Occipital lobe (tissue), 2 donors: ENCODE results near the gene TLE4. TPM values are rescaled to one million over a fixed set of nuclear protein-coding genes. Genes with fewer than 3 reads are reported as not detected.

ENCODE experiments used
- DNase-seq: peaks from one replicate; lab custom pipeline; 2025; lab: John Stamatoyannopoulos, UW
- total RNA-seq: library from RNA; depleted of rRNA; stranded (reverse); fragments of >200 nt; gene quantifications from one replicate; pipeline ENCODE4 v1.2.3, GENCODE V29; 2014

Gene TLE4
- total RNA-seq, 1 donor from 2014 or later = 70.5 TPM

DNA sequence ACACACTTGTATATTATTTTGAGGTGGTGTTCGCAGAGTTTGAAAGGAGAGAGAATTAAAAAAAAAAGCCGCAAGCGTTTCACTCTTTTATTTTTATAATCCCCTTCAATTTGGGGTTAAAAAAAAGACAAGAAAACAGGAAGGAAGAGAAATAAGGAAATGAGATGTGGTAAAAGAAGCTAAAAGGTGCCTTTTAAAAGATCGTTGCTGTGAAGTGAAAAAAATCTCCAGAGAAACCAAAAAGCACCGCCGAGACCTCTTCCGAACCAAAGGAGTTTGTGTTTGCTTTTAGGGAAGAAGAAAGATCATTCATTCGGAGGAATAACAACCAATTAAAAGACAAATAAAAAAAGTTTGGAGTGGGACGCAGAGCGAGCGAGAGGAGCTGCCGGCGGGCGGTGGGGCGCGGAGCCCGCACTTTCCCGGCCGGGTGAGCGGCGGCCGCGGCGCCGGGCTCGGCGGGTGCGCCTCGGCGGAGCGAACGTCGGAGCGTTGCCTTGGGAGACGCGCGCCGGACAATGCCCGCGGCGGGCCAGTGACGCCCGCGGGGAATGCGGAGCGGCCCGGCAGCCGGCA lies 355 bp downstream of the TLE4 start:
- no peak for DNase-seq

GRCh38 chr9:79572608-79573411 lies 1.0 kb downstream of the TLE4 start:
- DNase-seq = peak; percentile 37

- DNase-seq = no peak
These were observed 1.7 kb downstream of the TLE4 start for GRCh38 chr9:79573412-79573923.

DNA sequence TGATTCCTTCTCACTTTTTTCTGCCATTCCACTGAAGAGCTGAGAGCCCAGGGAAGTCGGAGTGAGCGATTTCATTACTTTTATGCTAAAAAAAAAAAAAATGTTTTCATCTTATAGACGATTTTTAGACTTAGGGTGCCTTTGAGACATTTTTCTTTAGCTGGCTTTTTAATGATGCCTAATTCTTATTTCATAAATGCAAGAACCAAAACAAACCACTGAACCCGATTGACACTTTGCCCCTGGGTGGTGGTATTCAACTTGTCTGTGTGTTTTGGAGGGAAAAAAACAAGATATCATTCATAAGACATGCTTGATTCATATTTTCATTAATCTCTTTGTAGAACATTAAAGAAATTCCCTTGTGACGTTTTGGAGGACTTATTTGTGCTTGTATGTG lies 2.4 kb downstream of the TLE4 start:
- no peak for DNase-seq

- DNase-seq = no peak
These were observed 3.0 kb downstream of the TLE4 start for GRCh38 chr9:79574781-79575180.

DNA sequence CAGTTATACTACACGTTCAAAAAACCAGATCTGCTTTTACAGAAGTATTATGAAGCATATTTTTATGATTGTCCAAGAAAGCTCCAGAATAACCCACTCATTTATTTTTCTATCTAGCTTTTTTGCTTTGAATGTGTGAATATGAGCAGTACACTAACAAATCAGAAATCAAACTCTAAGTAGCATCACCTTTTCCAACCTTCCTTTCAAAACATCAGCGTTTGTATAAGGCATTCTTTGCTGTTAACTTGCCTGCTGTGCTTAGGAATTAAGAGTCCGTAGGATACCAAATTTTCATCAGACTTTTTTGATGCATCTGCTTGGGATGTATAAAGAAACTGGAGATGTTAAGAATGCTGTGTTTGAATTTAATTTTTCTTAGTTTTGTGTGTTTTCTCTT lies 3.8 kb downstream of the TLE4 start:
- DNase-seq = no peak

DNA sequence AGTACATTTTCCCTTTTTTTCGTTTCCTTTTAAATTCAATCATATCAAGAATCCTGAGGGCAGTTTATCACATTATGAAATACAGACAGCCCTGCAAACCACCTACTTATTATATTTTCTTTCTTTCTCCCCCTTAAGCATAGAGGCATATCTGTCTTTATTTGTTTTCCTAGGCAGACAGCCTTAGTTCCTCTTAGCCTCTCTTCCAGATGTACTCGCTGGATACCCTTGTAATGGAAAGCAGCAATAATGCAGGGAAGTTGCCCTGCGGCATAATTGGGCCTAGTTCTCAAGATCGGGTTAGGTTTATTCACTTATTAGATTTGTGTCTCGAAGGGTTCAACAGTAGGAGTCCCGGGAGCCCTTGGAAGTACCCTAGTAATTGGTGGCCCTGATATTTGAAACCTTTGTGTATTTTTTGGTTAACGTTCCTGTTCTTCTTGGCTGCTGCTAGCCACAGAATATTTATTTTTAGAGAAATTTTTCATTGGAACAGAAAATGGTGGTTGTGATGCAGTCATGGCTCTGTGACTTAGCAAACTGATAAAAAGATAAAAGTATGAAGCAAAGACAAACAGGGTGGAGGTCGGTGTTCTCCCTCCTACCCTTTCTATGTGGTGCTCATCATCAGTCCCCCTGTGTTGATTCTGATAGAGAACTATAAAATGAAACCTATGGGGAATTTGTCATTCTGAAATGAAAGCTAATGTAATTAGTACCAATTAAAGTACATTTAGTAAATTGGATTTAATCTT lies 6.4 kb downstream of the TLE4 start:
- DNase-seq = no peak

DNA sequence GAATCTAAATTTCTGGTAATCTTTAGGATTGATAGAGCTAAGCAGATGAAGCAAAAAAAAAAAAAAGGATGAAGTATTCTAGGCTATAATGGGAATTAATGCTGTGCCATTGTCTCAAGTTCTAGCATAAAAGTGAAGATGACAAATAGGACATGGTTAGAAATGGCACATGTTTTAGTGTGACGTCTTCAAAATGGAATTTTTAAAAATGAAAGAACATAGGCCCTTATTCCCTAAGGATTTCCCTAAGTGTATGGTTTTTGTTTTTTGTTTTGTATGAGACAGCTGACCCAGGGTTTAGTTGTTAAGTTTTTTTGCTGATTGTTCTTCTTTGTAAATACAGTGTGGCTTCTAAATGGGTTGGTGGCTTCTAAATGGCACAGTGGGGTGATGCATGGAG lies 7.1 kb downstream of the TLE4 start:
- no peak for DNase-seq

DNA sequence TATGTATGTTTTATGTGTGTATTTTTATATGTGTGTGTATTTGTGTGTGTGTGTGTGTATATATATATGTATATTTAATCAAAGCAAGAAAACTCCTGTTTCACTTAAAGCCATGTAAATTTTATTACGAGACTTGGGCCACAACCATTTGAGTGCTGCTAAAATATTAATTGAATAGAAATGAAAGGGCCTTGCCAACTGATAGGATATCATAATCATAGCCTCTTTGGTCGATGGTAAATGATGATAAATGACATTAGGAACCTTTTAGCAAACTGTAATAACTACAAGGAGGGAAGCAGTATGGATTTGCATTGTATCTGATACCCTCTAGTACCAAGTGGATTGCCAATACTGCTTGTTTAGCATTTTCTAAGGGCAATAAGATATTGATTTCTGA lies 7.9 kb downstream of the TLE4 start:
- no peak for DNase-seq

DNA sequence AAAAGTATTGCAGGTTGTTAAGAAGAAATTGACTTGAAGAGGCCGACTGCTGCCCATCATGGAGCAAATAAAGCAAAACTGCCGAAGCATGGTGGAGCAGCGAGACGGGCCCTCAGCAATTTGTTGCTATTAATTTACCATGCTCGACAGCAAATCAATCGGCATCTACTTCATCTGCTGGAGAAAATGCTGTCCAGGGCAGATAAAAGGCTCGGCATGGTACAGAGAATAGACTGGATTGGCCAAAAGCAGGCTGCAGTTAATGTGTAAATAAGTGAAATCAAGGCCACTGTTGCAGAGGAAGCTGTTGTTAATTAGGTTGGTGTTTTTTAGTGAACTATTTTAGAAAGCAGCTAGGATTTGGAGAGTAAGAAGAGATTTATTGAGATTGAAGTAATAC lies 8.3 kb downstream of the TLE4 start:
- no peak for DNase-seq

DNA sequence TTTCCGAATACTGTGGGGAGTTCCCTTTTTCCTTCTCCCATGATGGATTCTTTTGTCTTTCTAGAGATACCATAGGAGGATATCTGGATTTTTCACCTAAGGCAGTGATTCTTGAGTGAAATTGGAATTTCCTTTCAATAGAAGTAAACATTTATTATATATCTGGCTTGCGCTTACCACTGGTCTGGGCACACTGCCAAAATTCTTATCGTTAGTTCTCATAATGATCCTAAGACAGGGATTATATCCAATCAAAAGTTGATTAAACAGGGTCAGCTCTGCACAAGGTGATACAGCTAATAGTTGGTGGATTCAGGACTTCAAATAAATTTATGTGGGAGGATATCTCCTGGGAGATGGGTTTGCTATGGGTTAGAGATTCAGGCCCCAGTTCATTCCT lies 9.6 kb downstream of the TLE4 start:
- no peak for DNase-seq

- no peak for DNase-seq
These were observed 10.0 kb downstream of the TLE4 start for GRCh38 chr9:79581794-79582193.

- no peak for DNase-seq
These were observed 12.3 kb downstream of the TLE4 start for GRCh38 chr9:79583952-79584654.

GRCh38 chr9:79584655-79584982 lies 12.9 kb downstream of the TLE4 start:
- DNase-seq = no peak

- DNase-seq = no peak
These were observed 16.9 kb downstream of the TLE4 start for GRCh38 chr9:79588488-79589223.

DNA sequence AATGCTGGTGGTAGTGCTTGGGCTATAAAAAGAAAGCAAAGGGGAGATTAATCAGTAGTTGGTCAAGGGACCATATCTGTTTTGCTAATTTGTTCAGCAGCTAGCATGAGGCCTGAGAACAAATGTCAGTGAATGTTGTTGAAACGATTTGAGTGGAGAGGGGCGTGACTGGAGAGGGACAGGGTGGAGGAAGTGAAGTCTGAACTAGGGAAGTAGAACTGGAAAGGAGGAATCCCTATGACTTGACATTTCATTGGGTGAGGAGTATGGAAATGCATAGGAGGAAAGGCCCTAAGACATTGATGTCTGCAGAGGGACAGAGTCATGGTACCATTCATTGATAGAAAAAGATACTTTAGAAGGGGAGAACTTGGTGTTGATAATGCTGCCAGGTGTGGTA lies 19.7 kb downstream of the TLE4 start:
- no peak for DNase-seq

DNA sequence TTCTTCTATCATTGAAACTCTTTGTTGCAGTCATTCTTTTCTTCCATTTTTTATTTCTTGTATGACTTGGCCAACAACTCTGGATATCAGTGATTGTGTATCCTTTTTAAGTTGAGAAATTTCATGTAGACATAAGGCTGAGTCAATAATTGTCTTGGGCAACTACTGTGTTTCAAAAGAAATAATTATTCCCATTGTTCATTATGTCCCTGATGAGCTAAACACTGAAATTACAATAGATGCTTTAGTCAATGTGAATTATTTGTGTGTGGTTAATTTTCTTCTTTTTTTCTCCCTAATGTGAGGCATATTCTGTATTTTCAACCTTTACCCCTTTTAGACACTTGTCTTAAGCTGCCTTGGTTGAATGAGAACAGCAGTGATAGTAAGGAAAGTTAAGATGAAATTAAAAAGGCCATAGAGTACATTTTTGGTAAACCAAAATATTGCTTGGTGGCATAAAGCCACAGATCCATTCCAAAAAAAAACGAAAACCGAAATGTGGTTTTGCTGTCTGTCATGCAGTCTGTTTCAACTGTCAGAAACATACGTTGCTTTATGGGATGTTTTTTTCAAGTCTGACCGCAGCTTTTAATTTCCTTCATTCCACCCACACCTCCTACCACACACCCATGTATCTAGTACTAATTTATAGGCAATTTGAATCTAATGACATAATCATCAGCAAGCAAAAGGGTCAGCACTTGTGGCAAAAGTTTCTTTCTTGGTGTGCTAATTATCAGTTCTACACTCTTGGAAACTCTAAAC lies 21.1 kb downstream of the TLE4 start:
- DNase-seq = no peak

GRCh38 chr9:79598562-79599345 lies 27.0 kb downstream of the TLE4 start:
- no peak for DNase-seq

- no peak for DNase-seq
These were observed 28.7 kb downstream of the TLE4 start for GRCh38 chr9:79600466-79600865.
